T47D (cell line): ENCODE measurements around the gene SMPD3.
A peak's percentile ranks its signal among the peaks of the same experiment; 100 is the strongest.

ENCODE experiments used
- DNase-seq, 2 experiments: peaks; one replicate each; pipeline versions ENCODE4 v3.0.0 to v3.0.0-alpha.2; 2011 to 2012; ENCODE audit warnings: low read depth in 1 of 2, low spot score in 1 of 2
- JUND ChIP-seq: IDR thresholded peaks from 2 replicates; pipeline ENCODE4 v1.6.1; 2012; ENCODE audit warnings: low read depth
- in situ Hi-C: cut with HindIII; loops from 2 replicates; pipeline ENCODE4 v1.10.0; 2016; ENCODE audit warnings: low sequenced_read_pairs, low pct_unique_long_range_greater_than_20kb

SMPD3 gene

DNA sequence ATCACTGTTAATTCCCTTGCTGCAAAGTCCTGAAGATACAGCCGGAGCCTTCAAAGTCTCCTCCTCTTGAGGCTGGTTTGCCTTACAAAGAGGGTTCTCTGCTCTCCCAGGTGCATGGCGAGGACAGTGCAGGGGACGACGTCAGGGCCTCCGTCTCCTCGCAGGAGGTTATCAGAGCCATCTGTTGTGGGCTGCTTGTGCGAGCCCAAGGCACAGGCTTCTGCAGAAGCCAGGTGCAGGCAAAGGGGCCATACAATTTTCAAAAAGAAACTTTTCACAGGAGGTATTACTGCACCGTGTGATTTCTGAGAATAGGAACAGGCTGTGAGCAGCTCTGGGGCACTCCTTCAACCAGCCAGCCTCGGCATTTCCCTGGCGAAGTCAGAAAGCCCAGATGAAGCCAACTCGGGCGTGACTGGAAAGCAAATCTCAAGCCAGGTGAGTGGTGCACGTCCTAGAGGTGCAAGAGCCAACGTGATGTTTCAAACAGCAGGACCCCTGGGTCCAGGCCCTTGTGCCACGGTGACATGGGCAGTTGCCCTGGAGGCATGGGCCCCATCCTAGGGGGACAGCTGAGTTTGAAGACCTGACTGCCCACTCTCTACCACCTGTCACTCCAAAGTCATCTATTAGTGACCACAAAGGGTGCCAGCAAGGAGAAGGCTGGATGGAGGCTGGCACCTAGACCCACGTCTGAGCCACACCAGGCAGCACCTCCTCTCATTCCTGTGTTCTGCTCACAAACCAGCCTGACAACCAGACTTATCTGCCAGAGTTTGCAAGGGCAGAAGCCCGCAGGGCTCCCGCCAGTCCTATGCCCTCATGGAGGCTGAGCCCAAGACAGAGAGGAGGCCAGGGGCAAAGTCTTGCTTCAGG is 68.6 kb downstream of the SMPD3 start:
- DNase-seq = no peak
- in situ Hi-C loops = no loop called here
- no peak for TF ChIP-seq JUND

- in situ Hi-C loops = no loop called here
- no peak for TF ChIP-seq JUND
- no peak for DNase-seq
These were observed 69.6 kb downstream of the SMPD3 start for GRCh38 chr16:68378436-68379415.

- no peak for TF ChIP-seq JUND
- in situ Hi-C loops = no loop called here
- DNase-seq = peak in 1 of 2 experiments; percentile 57
These were observed 70.5 kb downstream of the SMPD3 start for GRCh38 chr16:68377667-68378393.

DNA sequence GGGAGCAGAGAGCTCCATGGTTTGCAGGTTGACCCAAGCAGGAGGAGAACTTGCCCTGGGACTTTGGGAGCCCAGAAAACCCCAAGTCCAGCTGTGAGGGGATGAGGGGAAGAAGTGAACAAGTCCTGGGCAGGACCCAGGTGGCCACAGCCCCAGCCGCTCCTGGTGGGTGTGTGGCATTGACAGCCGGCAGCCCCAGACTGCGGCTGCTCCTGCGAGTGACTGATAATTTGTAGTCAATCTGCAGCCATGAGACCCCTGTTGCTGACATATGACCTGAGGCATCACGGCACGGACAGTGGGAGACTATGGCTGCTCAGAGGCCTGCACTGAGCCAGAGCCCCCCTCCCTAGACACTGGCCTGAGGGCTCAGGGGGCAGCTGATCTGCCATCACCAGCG is 71.1 kb downstream of the SMPD3 start:
- in situ Hi-C loops = no loop called here
- DNase-seq = no peak
- TF ChIP-seq JUND = no peak

- in situ Hi-C loops = no loop called here
- TF ChIP-seq JUND = no peak
- DNase-seq = no peak
These were observed 71.7 kb downstream of the SMPD3 start for GRCh38 chr16:68376590-68376989.

- TF ChIP-seq JUND = no peak
- in situ Hi-C loops = no loop called here
- no peak for DNase-seq
These were observed 72.3 kb downstream of the SMPD3 start for GRCh38 chr16:68375801-68376536.

DNA sequence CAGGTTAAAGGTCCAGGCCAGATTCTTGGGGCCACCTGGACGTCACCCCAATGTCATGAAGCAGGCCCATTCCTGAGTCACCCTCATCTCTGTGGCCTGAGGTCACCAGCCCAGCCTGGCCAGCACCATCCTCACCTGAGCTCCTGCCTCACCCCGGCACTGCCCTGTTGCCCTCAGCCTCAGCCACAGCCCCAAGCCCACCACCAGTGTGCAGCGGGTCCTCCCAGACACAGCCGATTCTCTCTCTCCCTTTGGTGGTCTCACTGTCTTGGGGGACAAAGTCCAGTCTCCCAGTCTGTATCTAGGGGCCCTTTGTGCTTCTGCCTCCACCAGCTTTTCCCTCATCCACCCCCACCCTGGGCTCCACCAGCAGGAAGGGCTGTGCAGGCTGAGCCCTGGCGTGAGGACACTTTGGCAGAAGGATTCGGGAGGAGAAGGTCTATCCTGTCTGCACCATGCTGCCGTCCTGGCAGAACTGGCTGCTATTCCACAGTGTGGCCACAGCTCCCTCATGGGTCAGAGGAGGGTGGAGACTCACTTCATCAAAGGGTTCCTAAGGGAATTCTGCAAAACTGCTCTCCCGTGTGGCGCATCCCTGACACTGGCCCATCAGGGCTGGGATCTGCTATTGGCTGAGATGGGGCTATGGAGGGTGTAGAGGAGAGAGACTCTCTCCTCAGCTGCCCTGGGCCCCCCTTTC is 73.2 kb downstream of the SMPD3 start:
- peak in 1 of 2 experiments; percentile 45 for DNase-seq
- in situ Hi-C loops = no loop called here
- TF ChIP-seq JUND = no peak

GRCh38 chr16:68374246-68374805 is 74.0 kb downstream of the SMPD3 start:
- no peak for TF ChIP-seq JUND
- DNase-seq = no peak
- in situ Hi-C loops = no loop called here

DNA sequence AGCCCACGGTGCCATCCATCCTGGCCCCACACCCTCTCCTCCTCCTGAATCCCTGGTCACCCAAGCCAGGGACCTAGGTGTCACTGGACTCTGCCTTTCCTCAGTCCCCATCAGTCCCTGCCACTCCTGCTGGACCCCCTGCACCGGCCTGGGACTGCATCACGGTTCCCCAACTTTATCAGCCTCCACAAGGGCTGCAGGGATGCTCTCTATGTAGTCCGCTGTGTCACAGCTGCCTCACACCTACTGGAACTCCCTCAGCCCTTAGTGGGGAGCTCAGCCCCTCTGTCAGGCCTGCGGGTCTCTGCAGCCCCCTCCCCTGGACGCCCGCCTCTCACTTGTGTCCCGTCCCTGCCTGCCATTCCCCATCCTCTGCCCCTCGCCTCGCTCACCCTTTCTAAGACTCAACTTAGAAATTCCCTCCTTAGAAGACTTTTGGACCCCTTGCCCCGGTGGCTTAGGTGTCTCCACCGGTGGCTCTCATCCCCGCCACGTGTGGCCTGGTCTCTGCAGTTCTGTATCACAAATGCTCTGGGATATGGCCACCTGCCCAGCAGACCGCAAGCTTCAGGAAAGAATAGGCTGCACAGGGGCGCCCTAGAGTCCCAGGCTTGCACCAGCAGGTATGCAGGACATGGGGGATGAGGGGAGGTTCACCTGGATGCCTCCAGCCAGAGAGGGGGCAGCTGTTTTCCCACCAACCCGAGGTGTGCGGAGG is 74.6 kb downstream of the SMPD3 start:
- in situ Hi-C loops = no loop called here
- no peak for DNase-seq
- no peak for TF ChIP-seq JUND

DNA sequence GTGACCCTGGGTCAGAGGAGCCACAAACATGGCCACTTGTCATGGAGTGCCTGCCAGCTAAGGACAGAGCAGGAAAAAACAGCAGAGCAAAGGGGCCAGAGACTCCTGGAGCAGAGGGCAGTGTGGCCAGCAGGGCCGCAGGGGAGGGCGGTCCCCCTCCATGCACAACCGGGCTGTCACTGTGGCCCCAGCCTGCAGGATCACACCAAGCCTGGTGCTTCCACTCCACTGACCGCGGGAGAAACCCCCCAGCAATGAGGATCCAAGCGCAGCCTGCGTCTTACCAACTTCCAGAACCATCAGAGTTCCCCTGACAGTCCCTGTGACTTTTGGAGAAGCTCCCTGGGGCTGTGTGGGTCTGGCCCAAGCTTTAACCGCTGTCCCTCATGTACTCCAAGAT is 75.5 kb downstream of the SMPD3 start:
- no peak for TF ChIP-seq JUND
- DNase-seq = no peak
- in situ Hi-C loops = no loop called here
